Gastroesophageal sphincter (tissue), 3 donors: ENCODE results near the gene YIF1B.

Experiments used
- EP300 ChIP-seq: sonication (generic); formaldehyde crosslinking; IDR thresholded peaks from one replicate; pipeline ENCODE4 v1.6.1; 2017; ENCODE audit warnings: antibody characterized with exemption, mild to moderate bottlenecking
- POLR2A ChIP-seq, 2 donors: fragments of 450-650 bp; IDR thresholded peaks; one replicate each; pipeline ENCODE4 v1.6.1; 2017; ENCODE audit warnings: antibody characterized with exemption in 2 of 2, mild to moderate bottlenecking in 2 of 2, moderate library complexity in 1 of 2
- POLR2AphosphoS5 ChIP-seq: sonication (generic); formaldehyde crosslinking; IDR thresholded peaks from one replicate; pipeline ENCODE4 v1.6.1; 2017; ENCODE audit warnings: antibody characterized with exemption
- TF ChIP-seq, protein P1 (sequence below), 4 experiments: fragments of 200-600 bp in 2 of 4; fragments of 450-650 bp in 2 of 4; sonication (generic) in 1 of 4; IDR thresholded peaks; one replicate each; pipeline ENCODE4 v1.5.1; 2017 to 2019; ENCODE audit warnings: antibody characterized with exemption in 4 of 4, mild to moderate bottlenecking in 2 of 4, moderate library complexity in 2 of 4

DNA sequence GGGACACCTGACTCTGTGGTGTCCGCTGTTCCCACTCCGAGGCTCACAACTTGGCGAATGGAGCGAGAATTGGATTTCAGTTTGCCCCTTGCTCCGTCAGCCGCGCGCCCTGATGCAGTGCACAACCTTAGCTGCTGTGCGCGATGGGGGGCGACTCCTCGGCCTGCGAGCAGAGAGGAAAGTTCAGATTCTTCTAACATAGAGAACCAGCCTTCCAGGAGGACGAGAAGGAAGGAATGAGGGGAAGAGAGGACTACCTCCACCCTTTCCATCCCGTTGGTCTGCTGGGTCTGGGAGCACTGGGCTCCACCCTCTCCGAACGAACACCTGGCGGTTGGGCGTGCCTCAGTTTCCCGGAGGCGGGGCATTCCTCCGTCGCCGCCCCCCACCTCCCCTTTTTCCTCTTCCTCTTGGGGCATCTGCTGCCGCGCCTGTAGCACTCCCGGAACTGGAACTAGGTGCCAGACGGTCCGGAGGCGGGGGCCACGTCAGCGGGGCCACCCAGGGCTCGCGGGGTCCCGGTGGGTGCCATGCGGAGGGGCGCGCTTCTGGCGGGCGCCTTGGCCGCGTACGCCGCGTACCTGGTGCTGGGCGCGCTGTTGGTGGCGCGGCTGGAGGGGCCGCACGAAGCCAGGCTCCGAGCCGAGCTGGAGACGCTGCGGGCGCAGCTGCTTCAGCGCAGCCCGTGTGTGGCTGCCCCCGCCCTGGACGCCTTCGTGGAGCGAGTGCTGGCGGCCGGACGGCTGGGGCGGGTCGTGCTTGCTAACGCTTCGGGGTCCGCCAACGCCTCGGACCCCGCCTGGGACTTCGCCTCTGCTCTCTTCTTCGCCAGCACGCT, 3.9 kb upstream of the YIF1B start, which contains the start of gene KCNK6:
- TF ChIP-seq, protein P1, sequence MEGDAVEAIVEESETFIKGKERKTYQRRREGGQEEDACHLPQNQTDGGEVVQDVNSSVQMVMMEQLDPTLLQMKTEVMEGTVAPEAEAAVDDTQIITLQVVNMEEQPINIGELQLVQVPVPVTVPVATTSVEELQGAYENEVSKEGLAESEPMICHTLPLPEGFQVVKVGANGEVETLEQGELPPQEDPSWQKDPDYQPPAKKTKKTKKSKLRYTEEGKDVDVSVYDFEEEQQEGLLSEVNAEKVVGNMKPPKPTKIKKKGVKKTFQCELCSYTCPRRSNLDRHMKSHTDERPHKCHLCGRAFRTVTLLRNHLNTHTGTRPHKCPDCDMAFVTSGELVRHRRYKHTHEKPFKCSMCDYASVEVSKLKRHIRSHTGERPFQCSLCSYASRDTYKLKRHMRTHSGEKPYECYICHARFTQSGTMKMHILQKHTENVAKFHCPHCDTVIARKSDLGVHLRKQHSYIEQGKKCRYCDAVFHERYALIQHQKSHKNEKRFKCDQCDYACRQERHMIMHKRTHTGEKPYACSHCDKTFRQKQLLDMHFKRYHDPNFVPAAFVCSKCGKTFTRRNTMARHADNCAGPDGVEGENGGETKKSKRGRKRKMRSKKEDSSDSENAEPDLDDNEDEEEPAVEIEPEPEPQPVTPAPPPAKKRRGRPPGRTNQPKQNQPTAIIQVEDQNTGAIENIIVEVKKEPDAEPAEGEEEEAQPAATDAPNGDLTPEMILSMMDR (IDR thresholded peaks at IDR 0.05) = no peak
- TF ChIP-seq POLR2A (IDR thresholded peaks at IDR 0.05) (peak in 1 of 2 donors; percentile 26), POLR2AphosphoS5 (no peak), EP300 (no peak)
